ENCODE results near the gene ZEB2. TPM values are rescaled to one million over a fixed set of nuclear protein-coding genes. Genes with fewer than 3 reads are reported as not detected.

Gene ZEB2
- total RNA-seq, 2 experiments from 2014 or later = 13.5 to 14.9 TPM

DNA sequence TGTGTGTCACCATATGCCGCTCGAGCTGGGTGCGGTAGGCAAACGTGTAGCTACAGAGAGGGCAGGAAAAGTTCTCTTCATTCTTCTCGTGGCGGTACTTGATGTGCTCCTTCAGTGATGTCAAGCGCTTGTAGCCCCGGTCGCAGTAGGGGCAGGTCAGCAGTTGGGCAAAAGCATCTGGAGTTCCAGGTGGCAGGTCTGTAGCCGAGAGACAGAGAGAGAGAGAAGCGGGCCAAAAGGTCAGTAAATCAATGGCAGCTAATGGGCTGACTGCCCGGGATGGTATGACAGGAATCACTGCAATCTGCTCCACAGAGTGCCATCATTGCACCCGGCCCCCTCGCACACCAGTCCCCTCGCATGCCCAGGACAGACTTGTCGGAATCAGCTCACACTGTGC is 116.0 kb downstream of the ZEB2 start:
- DNase-seq = no peak

DNA sequence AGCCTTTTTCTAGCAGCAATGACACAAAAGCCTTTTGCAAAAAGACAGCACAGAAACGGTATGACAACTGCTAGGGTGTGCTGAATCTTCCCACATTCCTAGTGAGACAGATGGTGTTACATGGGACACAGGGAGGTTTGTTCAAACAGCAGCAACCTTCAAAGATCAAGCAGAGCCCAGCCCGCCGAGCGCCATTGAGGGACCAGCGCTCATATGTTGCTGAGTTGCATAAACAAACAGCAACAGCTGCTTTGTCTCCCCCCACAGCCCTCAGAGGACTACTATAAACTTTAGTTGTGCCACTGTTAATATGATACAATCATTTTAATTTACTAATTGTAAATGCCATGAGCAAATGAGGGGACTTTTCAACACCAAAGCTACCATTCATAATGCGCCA is 117.7 kb downstream of the ZEB2 start:
- ATAC-seq = no peak
- no peak for DNase-seq
- Mint-ChIP-seq H3K36me3 (ENCODE audit: low read depth) (peaks cover 33% of the 10 kb centered on the region), H3K27ac (no peak overlapping the region), H3K9me3 (no peaks in the 10 kb centered on the region), H3K4me1 (ENCODE audit: low read depth) (peaks cover 2% of the 10 kb centered on the region), H3K27me3 (no peaks in the 10 kb centered on the region), H3K4me3 (no peak overlapping the region)
- POLR2A ChIA-PET = no interaction called here
- intact Hi-C loops (cut with micrococcal nuclease) = no loop called here
- TF ChIP-seq, protein P1, sequence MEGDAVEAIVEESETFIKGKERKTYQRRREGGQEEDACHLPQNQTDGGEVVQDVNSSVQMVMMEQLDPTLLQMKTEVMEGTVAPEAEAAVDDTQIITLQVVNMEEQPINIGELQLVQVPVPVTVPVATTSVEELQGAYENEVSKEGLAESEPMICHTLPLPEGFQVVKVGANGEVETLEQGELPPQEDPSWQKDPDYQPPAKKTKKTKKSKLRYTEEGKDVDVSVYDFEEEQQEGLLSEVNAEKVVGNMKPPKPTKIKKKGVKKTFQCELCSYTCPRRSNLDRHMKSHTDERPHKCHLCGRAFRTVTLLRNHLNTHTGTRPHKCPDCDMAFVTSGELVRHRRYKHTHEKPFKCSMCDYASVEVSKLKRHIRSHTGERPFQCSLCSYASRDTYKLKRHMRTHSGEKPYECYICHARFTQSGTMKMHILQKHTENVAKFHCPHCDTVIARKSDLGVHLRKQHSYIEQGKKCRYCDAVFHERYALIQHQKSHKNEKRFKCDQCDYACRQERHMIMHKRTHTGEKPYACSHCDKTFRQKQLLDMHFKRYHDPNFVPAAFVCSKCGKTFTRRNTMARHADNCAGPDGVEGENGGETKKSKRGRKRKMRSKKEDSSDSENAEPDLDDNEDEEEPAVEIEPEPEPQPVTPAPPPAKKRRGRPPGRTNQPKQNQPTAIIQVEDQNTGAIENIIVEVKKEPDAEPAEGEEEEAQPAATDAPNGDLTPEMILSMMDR (IDR thresholded peaks at IDR 0.05) = no peak
- CTCF ChIA-PET = interaction anchor here (0.9 kb wide), 1 partner anchor 865 kb away, joined by 3 read pairs; no protein-coding TSS in a partner anchor

More for the DNA sequence above, 116.0 kb downstream of the ZEB2 start:
- ChIA-PET POLR2A (no interaction called here), CTCF (interaction anchor here (0.6 to 1.0 kb wide), 3 partner anchors 9 to 195 kb away, joined by 3 read pairs; no protein-coding TSS in a partner anchor)
- Mint-ChIP-seq H3K4me3 (no peak overlapping the region), H3K27me3 (no peaks in the 10 kb centered on the region), H3K4me1 (ENCODE audit: low read depth) (peaks cover 2% of the 10 kb centered on the region), H3K27ac (no peak overlapping the region), H3K36me3 (ENCODE audit: low read depth) (peaks cover 34% of the 10 kb centered on the region), H3K9me3 (no peaks in the 10 kb centered on the region)
- no peak for ATAC-seq
- TF ChIP-seq, protein P1 (IDR thresholded peaks at IDR 0.05) = no peak
- intact Hi-C loops (cut with micrococcal nuclease) = no loop called here

DNA sequence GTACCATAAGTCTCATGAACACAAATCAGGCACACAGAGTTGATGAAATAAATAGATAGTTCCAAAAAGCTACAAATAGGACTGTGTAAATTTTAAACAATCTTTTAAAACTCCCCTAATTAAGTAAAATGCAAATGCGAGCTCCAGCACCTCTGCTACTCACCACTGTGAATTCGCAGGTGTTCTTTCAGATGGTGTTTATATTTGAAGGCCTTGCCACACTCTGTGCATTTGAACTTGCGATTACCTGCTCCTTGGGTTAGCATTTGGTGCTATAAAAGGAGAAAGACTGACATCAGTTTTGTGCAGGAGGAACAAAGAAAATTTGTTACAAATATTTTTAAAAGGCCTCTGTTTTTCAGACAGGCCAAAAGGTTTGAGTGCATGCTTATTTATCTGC is 118.9 kb downstream of the ZEB2 start:
- Mint-ChIP-seq H3K9me3 (no peaks in the 10 kb centered on the region), H3K4me1 (ENCODE audit: low read depth) (no peaks in the 10 kb centered on the region), H3K4me3 (no peak overlapping the region), H3K27ac (no peak overlapping the region), H3K36me3 (ENCODE audit: low read depth) (peaks cover 36% of the 10 kb centered on the region), H3K27me3 (no peaks in the 10 kb centered on the region)
- ChIA-PET CTCF (no interaction called here), POLR2A (no interaction called here)
- DNase-seq (no peak), ATAC-seq (no peak)
- intact Hi-C loops (cut with micrococcal nuclease) = no loop called here
- TF ChIP-seq, protein P1 (IDR thresholded peaks at IDR 0.05) = no peak

DNA sequence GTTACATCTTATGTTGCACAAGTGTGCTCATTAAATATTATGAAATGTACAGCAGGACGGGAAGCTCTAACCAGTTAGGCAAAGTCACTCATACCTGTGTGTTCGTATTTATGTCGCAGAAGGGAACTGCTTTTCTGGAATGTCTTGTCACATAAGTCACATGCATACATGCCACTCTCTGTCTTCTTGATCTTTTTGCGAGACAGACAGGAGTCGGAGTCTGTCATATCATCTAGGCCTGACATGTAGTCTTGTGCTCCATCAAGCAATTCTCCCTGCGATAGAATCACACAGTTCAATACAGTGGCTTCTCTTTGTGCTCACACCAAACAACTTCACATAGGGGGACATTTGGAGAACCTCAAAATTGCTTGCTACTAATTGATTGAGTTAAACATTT is 123.6 kb downstream of the ZEB2 start:
- intact Hi-C loops (cut with micrococcal nuclease) = no loop called here
- H3K27me3 Mint-ChIP-seq = no peaks in the 10 kb centered on the region
- POLR2A ChIA-PET = no interaction called here
- CTCF ChIA-PET = no interaction called here
- TF ChIP-seq, protein P1 (IDR thresholded peaks at IDR 0.05) = no peak
- no peak overlapping the region for H3K4me3 Mint-ChIP-seq
- no peak overlapping the region for H3K27ac Mint-ChIP-seq
- H3K4me1 Mint-ChIP-seq (ENCODE audit: low read depth) = no peaks in the 10 kb centered on the region
- H3K36me3 Mint-ChIP-seq (ENCODE audit: low read depth) = peaks cover 43% of the 10 kb centered on the region
- DNase-seq (no peak), ATAC-seq (no peak)
- H3K9me3 Mint-ChIP-seq = no peaks in the 10 kb centered on the region

DNA sequence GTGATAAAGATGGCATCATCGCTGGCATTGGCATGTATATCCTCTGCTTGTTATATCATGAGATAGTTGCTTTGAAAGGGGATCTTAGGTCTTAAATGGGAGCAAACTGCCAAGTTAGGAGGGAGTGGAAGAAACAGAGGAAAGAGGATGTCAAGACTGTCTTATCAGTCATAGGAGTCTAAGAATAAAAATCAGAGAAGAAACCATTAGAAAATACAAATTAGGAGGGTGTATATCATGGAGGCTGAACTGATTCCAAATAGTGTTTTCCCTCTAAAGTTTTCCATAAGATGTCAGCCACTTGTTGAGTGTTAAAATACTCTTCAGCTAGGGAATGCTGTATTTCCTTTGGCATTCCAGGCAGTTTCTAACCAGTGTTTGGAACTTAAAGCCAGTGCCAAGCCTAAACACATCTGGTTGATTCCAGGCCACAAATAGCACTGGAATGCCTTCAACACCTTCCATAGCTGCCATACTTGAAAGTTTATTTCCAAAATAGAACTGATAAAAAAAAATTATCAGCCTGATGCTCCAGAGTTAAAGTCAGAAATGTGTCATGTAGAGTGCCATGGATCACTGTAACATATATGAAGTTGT is 129.4 kb downstream of the ZEB2 start:
- Mint-ChIP-seq H3K4me3 (no peak overlapping the region), H3K27ac (no peak overlapping the region), H3K4me1 (ENCODE audit: low read depth) (peaks cover 2% of the 10 kb centered on the region), H3K36me3 (ENCODE audit: low read depth) (peaks cover 14% of the 10 kb centered on the region), H3K9me3 (no peaks in the 10 kb centered on the region), H3K27me3 (no peaks in the 10 kb centered on the region)
- CTCF ChIA-PET = no interaction called here
- ATAC-seq (no peak), DNase-seq (no peak)
- TF ChIP-seq, protein P1 (IDR thresholded peaks at IDR 0.05) = no peak
- intact Hi-C loops (cut with micrococcal nuclease) = no loop called here
- POLR2A ChIA-PET = no interaction called here

Measured in activated CD8-positive, alpha-beta T cell treated with anti-CD3 and anti-CD28 coated beads for 36 hours (primary cell).